Keratinocyte (primary cell): ENCODE measurements around the gene LAYN. TPM values are rescaled to one million over a fixed set of nuclear protein-coding genes. Genes with fewer than 3 reads are reported as not detected.

Experiments used
- DNase-seq: peaks from one replicate; pipeline ENCODE4 v3.0.0-alpha.2; 2011; ENCODE audit warnings: low read depth, missing footprints, low spot score
- FAIRE-seq: peaks from 2 replicates; lab custom pipeline; 2011; peaks lifted over from hg19 to GRCh38; lab: Jason Lieb, UNC
- H2AFZ ChIP-seq: 2 replicates; pipeline ENCODE4 v1.6.0; 2012; ENCODE audit warnings: low read length, control low read depth, inconsistent platforms; ENCODE audit not compliant: control insufficient read depth
- H3K27ac ChIP-seq: 2 replicates; pipeline ENCODE4 v1.5.1; 2011; ENCODE audit warnings: low read length; ENCODE audit not compliant: control insufficient read depth, insufficient read depth
- H3K27me3 ChIP-seq: 3 replicates; pipeline ENCODE4 v1.6.0; 2011; ENCODE audit warnings: low read length; ENCODE audit not compliant: control insufficient read depth, insufficient read depth; ENCODE audit errors: extremely low read depth
- H3K36me3 ChIP-seq, 2 experiments: 2 replicates in 1 of 2; 3 replicates in 1 of 2; pipeline ENCODE4 v1.5.1; 2011; ENCODE audit warnings: low read length in 2 of 2, mild to moderate bottlenecking in 1 of 2; ENCODE audit not compliant: control insufficient read depth in 2 of 2, insufficient read depth in 2 of 2; ENCODE audit errors: extremely low read depth in 1 of 2
- H3K4me1 ChIP-seq: 3 replicates; pipeline ENCODE4 v1.5.1; 2011; ENCODE audit warnings: low read length; ENCODE audit not compliant: control insufficient read depth, insufficient read depth; ENCODE audit errors: extremely low read depth
- H3K4me2 ChIP-seq: 3 replicates; pipeline ENCODE4 v1.6.0; 2011; ENCODE audit warnings: low read depth, low read length; ENCODE audit not compliant: control insufficient read depth, insufficient read depth; ENCODE audit errors: extremely low read depth
- H3K4me3 ChIP-seq, 3 experiments: fragments of 200-600 bp in 1 of 3; sonication (generic) in 1 of 3; 2 replicates in 2 of 3; 3 replicates in 1 of 3; pipeline ENCODE4 v1.5.1; 2011 to 2016; ENCODE audit warnings: low read length in 3 of 3, mild to moderate bottlenecking in 3 of 3, control low read depth in 2 of 3, inconsistent platforms in 1 of 3, low read depth in 1 of 3, mixed read lengths in 1 of 3, mixed run types in 1 of 3, moderate library complexity in 1 of 3; ENCODE audit not compliant: control insufficient read depth in 2 of 3, insufficient read depth in 2 of 3; ENCODE audit errors: extremely low read depth in 1 of 3
- H3K79me2 ChIP-seq: 2 replicates; pipeline ENCODE4 v1.6.0; 2012; ENCODE audit warnings: low read length; ENCODE audit not compliant: control insufficient read depth, insufficient read depth
- H3K9ac ChIP-seq: 3 replicates; pipeline ENCODE4 v1.6.0; 2011; ENCODE audit warnings: low read length; ENCODE audit not compliant: control insufficient read depth, insufficient read depth; ENCODE audit errors: extremely low read depth
- H3K9me1 ChIP-seq: 3 replicates; pipeline ENCODE4 v1.6.0; 2011; ENCODE audit warnings: low read length; ENCODE audit not compliant: control insufficient read depth, insufficient read depth; ENCODE audit errors: extremely low read depth
- H3K9me3 ChIP-seq: 2 replicates; pipeline ENCODE4 v1.5.1; 2012; ENCODE audit warnings: low read depth, low read length; ENCODE audit not compliant: control insufficient read depth
- H4K20me1 ChIP-seq: 3 replicates; pipeline ENCODE4 v1.6.0; 2011; ENCODE audit warnings: low read length; ENCODE audit not compliant: control insufficient read depth, insufficient read depth; ENCODE audit errors: extremely low read depth
- EZH2 ChIP-seq: IDR thresholded peaks from one replicate; pipeline ENCODE4 v1.6.1; 2012; ENCODE audit warnings: inconsistent platforms, mild to moderate bottlenecking, low read length, moderate library complexity
- dilution Hi-C: fragments of 300-500 bp; cut with MboI; formaldehyde crosslinking; loops from one replicate; pipeline ENCODE4 v1.7.0; 2020; ENCODE audit warnings: low sequenced_read_pairs; ENCODE audit not compliant: extremely low pct_ligation_motif_present
- polyA plus RNA-seq, 5 experiments: library from polyadenylated mRNA; depleted of rRNA in 3 of 5; stranded (reverse) in 3 of 5; stranded (forward) in 1 of 5; unstranded in 1 of 5; fragments of >200 nt; gene quantifications; 1 replicate in 1 of 5; 2 replicates in 3 of 5; 3 replicates in 1 of 5; pipeline versions ENCODE4 v1.2.1 to v1.2.3, GENCODE V29; 2011 to 2012; ENCODE audit warnings: missing spikeins in 2 of 5, low read depth in 1 of 5, low replicate concordance in 1 of 5
- TF ChIP-seq, protein P1 (sequence below), 3 experiments: IDR thresholded peaks in 1 of 3; conservative IDR thresholded peaks in 1 of 3; optimal IDR thresholded peaks in 1 of 3; 2 replicates in 2 of 3; 3 replicates in 1 of 3; pipeline versions ENCODE3 to v1.5.1; 2011; ENCODE audit warnings: low read length in 3 of 3, mild to moderate bottlenecking in 3 of 3, moderate library complexity in 2 of 3, control low read depth in 1 of 3, inconsistent platforms in 1 of 3; ENCODE audit not compliant: insufficient read depth in 2 of 3; ENCODE audit errors: extremely low read depth in 1 of 3

The LAYN gene
- polyA plus RNA-seq, 1 donor (not counting 4 experiments of a cell fraction or from before 2014, with no cell fraction given) = 1.1 TPM

DNA sequence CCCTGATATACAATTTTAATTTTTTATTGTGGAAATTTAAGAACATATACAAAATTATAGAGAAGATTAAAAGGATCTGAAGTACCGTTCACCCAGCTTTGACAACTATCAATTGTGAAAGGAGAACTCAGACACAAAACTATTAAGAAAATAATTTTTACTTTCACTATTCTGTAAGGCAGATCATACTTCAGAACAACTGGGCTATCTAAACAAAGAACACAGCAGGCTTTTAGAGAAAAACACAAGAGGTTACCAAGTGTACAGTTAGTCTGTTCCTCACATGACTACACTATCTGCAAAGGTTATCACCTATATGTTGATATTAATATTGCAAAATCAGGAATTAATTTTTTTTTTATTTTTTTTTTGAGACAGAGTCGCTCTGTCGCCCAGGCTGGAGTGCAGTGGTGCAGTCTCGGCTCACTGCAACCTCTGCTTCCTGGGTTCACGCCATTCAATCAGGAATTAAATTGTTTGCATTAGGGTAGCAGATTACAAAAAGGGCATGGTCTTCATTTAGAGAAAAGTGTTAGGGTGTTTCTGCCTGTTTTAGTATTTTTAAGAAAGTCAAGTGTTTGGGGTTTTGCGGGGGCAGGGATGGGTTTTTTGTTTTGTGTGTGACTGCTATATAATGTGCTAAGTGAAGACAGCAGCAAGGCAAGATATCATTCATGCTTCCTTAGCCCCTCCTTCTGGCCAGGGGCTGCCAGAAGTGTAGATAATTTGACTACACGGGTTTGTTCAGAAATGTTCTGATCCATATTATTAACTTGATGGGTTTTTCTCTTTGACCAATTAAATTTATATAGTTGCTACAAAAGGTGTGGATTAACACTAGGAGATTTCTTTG is 34.1 kb downstream of the LAYN start:
- H3K9me1 ChIP-seq = no peaks in the 10 kb centered on the region
- DNase-seq (no peak), FAIRE-seq (no peak)
- H4K20me1 ChIP-seq = no peaks in the 10 kb centered on the region
- no peak overlapping the region for H3K27ac ChIP-seq
- H2AFZ ChIP-seq = no peak overlapping the region
- dilution Hi-C loops = no loop called here
- no peak overlapping the region for H3K4me2 ChIP-seq
- no peaks in the 10 kb centered on the region for H3K36me3 ChIP-seq
- no peak overlapping the region for H3K4me3 ChIP-seq
- no peaks in the 10 kb centered on the region for H3K9me3 ChIP-seq
- no peak overlapping the region for H3K9ac ChIP-seq
- H3K4me1 ChIP-seq = peaks cover 5% of the 10 kb centered on the region
- TF ChIP-seq, protein P1, sequence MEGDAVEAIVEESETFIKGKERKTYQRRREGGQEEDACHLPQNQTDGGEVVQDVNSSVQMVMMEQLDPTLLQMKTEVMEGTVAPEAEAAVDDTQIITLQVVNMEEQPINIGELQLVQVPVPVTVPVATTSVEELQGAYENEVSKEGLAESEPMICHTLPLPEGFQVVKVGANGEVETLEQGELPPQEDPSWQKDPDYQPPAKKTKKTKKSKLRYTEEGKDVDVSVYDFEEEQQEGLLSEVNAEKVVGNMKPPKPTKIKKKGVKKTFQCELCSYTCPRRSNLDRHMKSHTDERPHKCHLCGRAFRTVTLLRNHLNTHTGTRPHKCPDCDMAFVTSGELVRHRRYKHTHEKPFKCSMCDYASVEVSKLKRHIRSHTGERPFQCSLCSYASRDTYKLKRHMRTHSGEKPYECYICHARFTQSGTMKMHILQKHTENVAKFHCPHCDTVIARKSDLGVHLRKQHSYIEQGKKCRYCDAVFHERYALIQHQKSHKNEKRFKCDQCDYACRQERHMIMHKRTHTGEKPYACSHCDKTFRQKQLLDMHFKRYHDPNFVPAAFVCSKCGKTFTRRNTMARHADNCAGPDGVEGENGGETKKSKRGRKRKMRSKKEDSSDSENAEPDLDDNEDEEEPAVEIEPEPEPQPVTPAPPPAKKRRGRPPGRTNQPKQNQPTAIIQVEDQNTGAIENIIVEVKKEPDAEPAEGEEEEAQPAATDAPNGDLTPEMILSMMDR (optimal IDR thresholded peaks at IDR 0.05 in 1 of 3, IDR thresholded peaks at IDR 0.05 in 1 of 3, conservative IDR thresholded peaks at IDR 0.05 in 1 of 3; ENCODE audit: extremely low read depth in 1 of 3, insufficient read depth in 2 of 3, low read length in 3 of 3) = peak in 1 of 3 experiments; percentile 26
- no peak for TF ChIP-seq EZH2
- H3K79me2 ChIP-seq = no peaks in the 10 kb centered on the region
- no peaks in the 10 kb centered on the region for H3K27me3 ChIP-seq

GRCh38 chr11:111575740-111576139 is 35.2 kb downstream of the LAYN start:
- TF ChIP-seq EZH2 = no peak
- TF ChIP-seq, protein P1 (optimal IDR thresholded peaks at IDR 0.05 in 1 of 3, IDR thresholded peaks at IDR 0.05 in 1 of 3, conservative IDR thresholded peaks at IDR 0.05 in 1 of 3; ENCODE audit: extremely low read depth in 1 of 3, insufficient read depth in 2 of 3, low read length in 3 of 3) = no peak
- no peak overlapping the region for H3K27ac ChIP-seq
- H3K27me3 ChIP-seq = no peaks in the 10 kb centered on the region
- FAIRE-seq (no peak), DNase-seq (no peak)
- no peaks in the 10 kb centered on the region for H3K9me1 ChIP-seq
- H3K9ac ChIP-seq = no peak overlapping the region
- no peaks in the 10 kb centered on the region for H3K36me3 ChIP-seq
- H3K9me3 ChIP-seq = no peaks in the 10 kb centered on the region
- no peak overlapping the region for H3K4me3 ChIP-seq
- no peaks in the 10 kb centered on the region for H3K79me2 ChIP-seq
- H4K20me1 ChIP-seq = no peaks in the 10 kb centered on the region
- dilution Hi-C loops = no loop called here
- peaks cover 5% of the 10 kb centered on the region for H3K4me1 ChIP-seq
- no peak overlapping the region for H3K4me2 ChIP-seq
- H2AFZ ChIP-seq = no peak overlapping the region
